HepG2 (cell line): Measurements from ENCODE around the gene TXNL4A. TPM values are rescaled to one million over a fixed set of nuclear protein-coding genes. Genes with fewer than 3 reads are reported as not detected.

ENCODE experiments used
- ATAC-seq: fragments of 200-7000 bp; cut with Tn5 transposase; 3 replicates; pipeline ENCODE4 v1.9.1; 2020; ENCODE audit warnings: mild to moderate bottlenecking, moderate library complexity
- BruUV-seq: library from RNA; stranded (reverse); fragments of 400-500 nt; replicated peaks from 2 replicates; lab custom pipeline; 2021; lab: Mats Ljungman, UMichigan
- CTCF ChIA-PET: fragments of 300-600 bp; formaldehyde crosslinking; extraction: SDS; loops from one replicate; lab custom pipeline; 2021; ENCODE audit warnings: low total read pairs, inconsistent platforms, low intra/inter-chr PET ratio; lab: Yijun Ruan, JAX
- POLR2A ChIA-PET: fragments of 350-600 bp; sonication (Branson Sonifier 250); formaldehyde crosslinking; loops from one replicate; lab custom pipeline; 2020; ENCODE audit warnings: antibody characterized with exemption, inconsistent platforms; lab: Yijun Ruan, JAX
- DNase-seq: peaks from one replicate; pipeline ENCODE4 v3.0.0-alpha.2; 2015; ENCODE audit warnings: low spot score
- FAIRE-seq: peaks from 3 replicates; lab custom pipeline; 2011; peaks lifted over from hg19 to GRCh38; lab: Jason Lieb, UNC
- H2AFZ ChIP-seq: one replicate; pipeline ENCODE4 v1.6.1; 2011; ENCODE audit warnings: low read length, inconsistent platforms
- H3K27ac ChIP-seq: fragments of 300-600 bp; 3 replicates; pipeline ENCODE4 v1.8.0; 2011; ENCODE audit warnings: mixed run types, mild to moderate bottlenecking, mixed read lengths, low read length, inconsistent platforms; ENCODE audit not compliant: insufficient read depth; ENCODE audit errors: extremely low read length
- H3K27me3 ChIP-seq, 2 experiments: fragments of 200-600 bp in 1 of 2; 2 replicates in 1 of 2; 3 replicates in 1 of 2; pipeline versions ENCODE4 v1.6.0 to v1.8.0; 2011; ENCODE audit warnings: low read length in 2 of 2, mild to moderate bottlenecking in 2 of 2, moderate library complexity in 2 of 2, inconsistent platforms in 1 of 2; ENCODE audit not compliant: insufficient read depth in 2 of 2, control insufficient read depth in 1 of 2
- H3K36me3 ChIP-seq, 2 experiments: fragments of 200-600 bp in 1 of 2; replicated peaks in 1 of 2; 2 replicates in 1 of 2; 3 replicates in 1 of 2; pipeline versions ENCODE4 v1.5.1 to v1.8.0; 2011; ENCODE audit warnings: low read length in 2 of 2, inconsistent platforms in 1 of 2; ENCODE audit not compliant: insufficient read depth in 2 of 2, control insufficient read depth in 1 of 2
- H3K4me1 ChIP-seq: 2 replicates; pipeline ENCODE4 v1.5.1; 2012; ENCODE audit warnings: low read length, inconsistent platforms; ENCODE audit not compliant: insufficient read depth
- H3K4me2 ChIP-seq: 2 replicates; pipeline ENCODE4 v1.6.0; 2011; ENCODE audit warnings: low read depth, low read length, inconsistent platforms
- H3K4me3 ChIP-seq, 3 experiments: fragments of 200-600 bp in 1 of 3; sonication (generic), shearing (Covaris generic) in 1 of 3; replicated peaks in 1 of 3; 2 replicates each; pipeline ENCODE4 v1.5.1; 2011 to 2016; ENCODE audit warnings: low read length in 3 of 3, inconsistent platforms in 2 of 3, low read depth in 2 of 3, mild to moderate bottlenecking in 2 of 3, control low read depth in 1 of 3, mixed read lengths in 1 of 3; ENCODE audit not compliant: insufficient read depth in 1 of 3
- H3K79me2 ChIP-seq: one replicate; pipeline ENCODE4 v1.6.1; 2011; ENCODE audit warnings: low read length, inconsistent platforms; ENCODE audit not compliant: insufficient read depth
- H3K9ac ChIP-seq: 2 replicates; pipeline ENCODE4 v1.6.0; 2011; ENCODE audit warnings: mild to moderate bottlenecking, low read depth, low read length, inconsistent platforms; ENCODE audit not compliant: insufficient read depth
- H3K9me3 ChIP-seq: 2 replicates; pipeline ENCODE4 v1.5.1; 2012; ENCODE audit warnings: mild to moderate bottlenecking, low read length
- H4K20me1 ChIP-seq: 2 replicates; pipeline ENCODE4 v1.6.0; 2011; ENCODE audit warnings: inconsistent platforms, mild to moderate bottlenecking, low read length, moderate library complexity; ENCODE audit not compliant: insufficient read depth
- FOSL1 ChIP-seq: sonication (generic); formaldehyde crosslinking; IDR thresholded peaks from 2 replicates; pipeline ENCODE4 v1.9.0; 2021; ENCODE audit warnings: missing genetic modification reagents, borderline replicate concordance
- HCFC1 ChIP-seq: fragments of 150-350 bp; IDR thresholded peaks from 2 replicates; pipeline ENCODE4 v1.6.1; 2014; ENCODE audit warnings: low read depth, low read length
- NCOA2 ChIP-seq: sonication (generic); formaldehyde crosslinking; IDR thresholded peaks from 2 replicates; pipeline ENCODE4 v1.8.0; 2022; ENCODE audit warnings: inconsistent platforms
- PAWR ChIP-seq: sonication (generic); formaldehyde crosslinking; IDR thresholded peaks from 2 replicates; pipeline ENCODE4 v1.4.0; 2020; ENCODE audit warnings: missing genetic modification reagents, mild to moderate bottlenecking, borderline replicate concordance
- RARA ChIP-seq: IDR thresholded peaks from 2 replicates; pipeline ENCODE4 v1.6.1; 2016; ENCODE audit warnings: missing genetic modification reagents, missing compliant biosample characterization
- RXRB ChIP-seq: IDR thresholded peaks from 2 replicates; pipeline ENCODE4 v1.6.1; 2016; ENCODE audit warnings: borderline replicate concordance, missing genetic modification reagents, missing compliant biosample characterization
- SETDB1 ChIP-seq: sonication (generic); formaldehyde crosslinking; IDR thresholded peaks from 2 replicates; pipeline ENCODE4 v1.5.1; 2020; ENCODE audit warnings: missing genetic modification reagents, mild to moderate bottlenecking, borderline replicate concordance
- ZKSCAN5 ChIP-seq: sonication (generic); formaldehyde crosslinking; IDR thresholded peaks from 2 replicates; pipeline ENCODE4 v1.5.1; 2020; ENCODE audit warnings: mild to moderate bottlenecking, missing genetic modification reagents
- ZMYM4 ChIP-seq: sonication (generic); formaldehyde crosslinking; IDR thresholded peaks from 2 replicates; pipeline ENCODE4 v1.8.1; 2023; ENCODE audit warnings: mild to moderate bottlenecking, missing genetic modification reagents
- ZNF530 ChIP-seq: sonication (generic); formaldehyde crosslinking; IDR thresholded peaks from 2 replicates; pipeline ENCODE4 v1.5.0; 2020; ENCODE audit warnings: low read depth, mild to moderate bottlenecking, missing genetic modification reagents
- WGBS: methylation state at CpG from one replicate; pipeline ENCODE4 v1.1.6; 2017; ENCODE audit warnings: low lambda C conversion rate; 5-methylcytosine and 5-hydroxymethylcytosine counted together
- in situ Hi-C: cut with HindIII; loops from 2 replicates; pipeline ENCODE4 v1.10.0; 2017; ENCODE audit warnings: low pct_unique_long_range_greater_than_20kb; ENCODE audit not compliant: extremely low pct_ligation_motif_present
- intact Hi-C: fragments of 100-400 bp; cut with micrococcal nuclease; formaldehyde crosslinking; loops from one replicate; pipeline ENCODE4 v1.10.0; 2022; ENCODE audit not compliant: unreplicated experiment
- polyA plus RNA-seq, 8 experiments: library from polyadenylated mRNA; depleted of rRNA in 3 of 8; stranded (reverse) in 7 of 8; unstranded in 1 of 8; fragments of >200 nt; fragmentation: Illumina TruSeq in 4 of 8; extraction: Trizol in 4 of 8; gene quantifications; 2 replicates each; pipeline versions ENCODE4 v1.2.1 to v1.2.3, GENCODE V29; 2011 to 2016; ENCODE audit warnings: low read depth in 4 of 8, missing spikeins in 1 of 8, mixed read lengths in 1 of 8; ENCODE audit not compliant: insufficient read depth in 1 of 8
- total RNA-seq, 5 experiments: library from RNA; depleted of rRNA; stranded (reverse); fragments of >200 nt; fragmentation: Illumina TruSeq; extraction: Trizol; gene quantifications; 2 replicates each; pipeline ENCODE4 v1.2.3, GENCODE V29; 2016; ENCODE audit warnings: low read depth in 1 of 5
- TF ChIP-seq, protein P1 (sequence below): IDR thresholded peaks from 2 replicates; pipeline ENCODE4 v1.6.1; 2018; ENCODE audit warnings: missing genetic modification reagents, mild to moderate bottlenecking, missing compliant biosample characterization
- TF ChIP-seq, protein P2 (sequence below): sonication (generic); formaldehyde crosslinking; IDR thresholded peaks from 2 replicates; pipeline ENCODE4 v1.4.0; 2020; ENCODE audit warnings: mild to moderate bottlenecking, missing genetic modification reagents
- TF ChIP-seq, protein P3 (sequence below): sonication (generic); formaldehyde crosslinking; IDR thresholded peaks from 2 replicates; pipeline ENCODE4 v1.4.0; 2020; ENCODE audit warnings: missing genetic modification reagents, borderline replicate concordance

TXNL4A gene
- total and polyA plus RNA-seq, 2 of the 13 experiments (the other 11 are each of a cell fraction or from before 2014, with no cell fraction given): 172 to 202 TPM

DNA sequence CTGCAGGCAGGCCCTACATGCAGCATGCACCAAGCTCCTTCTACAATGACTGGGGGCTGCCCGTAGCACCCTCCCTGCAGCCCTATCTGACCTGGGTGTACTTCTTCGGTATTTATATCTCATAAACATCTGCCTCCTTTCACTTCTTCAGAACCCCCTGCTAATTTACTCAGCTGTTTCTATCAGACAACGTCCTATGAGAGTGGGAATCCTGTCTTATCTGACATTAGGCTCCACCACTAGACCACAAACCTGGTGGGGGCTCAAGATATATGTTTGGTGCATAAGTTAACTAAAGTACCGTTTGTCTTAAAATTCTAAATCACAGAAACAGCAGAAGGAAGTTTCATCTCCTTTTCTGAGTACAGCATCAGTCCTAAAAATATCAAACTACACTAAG is 13.3 kb downstream of the TXNL4A start:
- in situ Hi-C loops (no loop called here), intact Hi-C loops (no loop called here)
- Histone ChIP-seq H3K4me3 (no peak overlapping the region), H4K20me1 (peaks cover 40% of the 10 kb centered on the region), H3K9me3 (no peaks in the 10 kb centered on the region), H3K4me2 (no peak overlapping the region), H3K36me3 (peaks cover 23 to 79% of the 10 kb centered on the region in 2 experiments), H3K4me1 (peaks cover 2% of the 10 kb centered on the region; the same call in 1 of the 2 replicates), H2AFZ (no peak overlapping the region), H3K9ac (no peak overlapping the region), H3K79me2 (peaks cover 63% of the 10 kb centered on the region), H3K27ac (no peak overlapping the region), H3K27me3 (no peaks in the 10 kb centered on the region)
- FAIRE-seq (no peak), DNase-seq (no peak), ATAC-seq (no peak)
- 100% methylated on average over 4 of the region's 4 CpGs for WGBS
- BruUV-seq: no TSS peak
- POLR2A ChIA-PET: no interaction called here
- CTCF ChIA-PET: no interaction called here
- no peak for TF ChIP-seq ZKSCAN5 (CRISPR knock-in tag)
- no peak for TF ChIP-seq ZMYM4
- TF ChIP-seq FOSL1 (CRISPR knock-in tag): no peak
- no peak for TF ChIP-seq RARA (CRISPR knock-in tag)
- TF ChIP-seq NCOA2 (CRISPR knock-in tag): no peak
- no peak for TF ChIP-seq SETDB1 (CRISPR knock-in tag)
- TF ChIP-seq HCFC1: no peak
- no peak for TF ChIP-seq RXRB (CRISPR knock-in tag)
- no peak for TF ChIP-seq ZNF530 (CRISPR knock-in tag)
- no peak for TF ChIP-seq PAWR
- TF ChIP-seq, protein P1, sequence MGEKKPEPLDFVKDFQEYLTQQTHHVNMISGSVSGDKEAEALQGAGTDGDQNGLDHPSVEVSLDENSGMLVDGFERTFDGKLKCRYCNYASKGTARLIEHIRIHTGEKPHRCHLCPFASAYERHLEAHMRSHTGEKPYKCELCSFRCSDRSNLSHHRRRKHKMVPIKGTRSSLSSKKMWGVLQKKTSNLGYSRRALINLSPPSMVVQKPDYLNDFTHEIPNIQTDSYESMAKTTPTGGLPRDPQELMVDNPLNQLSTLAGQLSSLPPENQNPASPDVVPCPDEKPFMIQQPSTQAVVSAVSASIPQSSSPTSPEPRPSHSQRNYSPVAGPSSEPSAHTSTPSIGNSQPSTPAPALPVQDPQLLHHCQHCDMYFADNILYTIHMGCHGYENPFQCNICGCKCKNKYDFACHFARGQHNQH (CRISPR knock-in tag): no peak
- TF ChIP-seq, protein P2, sequence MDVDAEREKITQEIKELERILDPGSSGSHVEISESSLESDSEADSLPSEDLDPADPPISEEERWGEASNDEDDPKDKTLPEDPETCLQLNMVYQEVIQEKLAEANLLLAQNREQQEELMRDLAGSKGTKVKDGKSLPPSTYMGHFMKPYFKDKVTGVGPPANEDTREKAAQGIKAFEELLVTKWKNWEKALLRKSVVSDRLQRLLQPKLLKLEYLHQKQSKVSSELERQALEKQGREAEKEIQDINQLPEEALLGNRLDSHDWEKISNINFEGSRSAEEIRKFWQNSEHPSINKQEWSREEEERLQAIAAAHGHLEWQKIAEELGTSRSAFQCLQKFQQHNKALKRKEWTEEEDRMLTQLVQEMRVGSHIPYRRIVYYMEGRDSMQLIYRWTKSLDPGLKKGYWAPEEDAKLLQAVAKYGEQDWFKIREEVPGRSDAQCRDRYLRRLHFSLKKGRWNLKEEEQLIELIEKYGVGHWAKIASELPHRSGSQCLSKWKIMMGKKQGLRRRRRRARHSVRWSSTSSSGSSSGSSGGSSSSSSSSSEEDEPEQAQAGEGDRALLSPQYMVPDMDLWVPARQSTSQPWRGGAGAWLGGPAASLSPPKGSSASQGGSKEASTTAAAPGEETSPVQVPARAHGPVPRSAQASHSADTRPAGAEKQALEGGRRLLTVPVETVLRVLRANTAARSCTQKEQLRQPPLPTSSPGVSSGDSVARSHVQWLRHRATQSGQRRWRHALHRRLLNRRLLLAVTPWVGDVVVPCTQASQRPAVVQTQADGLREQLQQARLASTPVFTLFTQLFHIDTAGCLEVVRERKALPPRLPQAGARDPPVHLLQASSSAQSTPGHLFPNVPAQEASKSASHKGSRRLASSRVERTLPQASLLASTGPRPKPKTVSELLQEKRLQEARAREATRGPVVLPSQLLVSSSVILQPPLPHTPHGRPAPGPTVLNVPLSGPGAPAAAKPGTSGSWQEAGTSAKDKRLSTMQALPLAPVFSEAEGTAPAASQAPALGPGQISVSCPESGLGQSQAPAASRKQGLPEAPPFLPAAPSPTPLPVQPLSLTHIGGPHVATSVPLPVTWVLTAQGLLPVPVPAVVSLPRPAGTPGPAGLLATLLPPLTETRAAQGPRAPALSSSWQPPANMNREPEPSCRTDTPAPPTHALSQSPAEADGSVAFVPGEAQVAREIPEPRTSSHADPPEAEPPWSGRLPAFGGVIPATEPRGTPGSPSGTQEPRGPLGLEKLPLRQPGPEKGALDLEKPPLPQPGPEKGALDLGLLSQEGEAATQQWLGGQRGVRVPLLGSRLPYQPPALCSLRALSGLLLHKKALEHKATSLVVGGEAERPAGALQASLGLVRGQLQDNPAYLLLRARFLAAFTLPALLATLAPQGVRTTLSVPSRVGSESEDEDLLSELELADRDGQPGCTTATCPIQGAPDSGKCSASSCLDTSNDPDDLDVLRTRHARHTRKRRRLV (CRISPR knock-in tag): no peak
- TF ChIP-seq, protein P3, sequence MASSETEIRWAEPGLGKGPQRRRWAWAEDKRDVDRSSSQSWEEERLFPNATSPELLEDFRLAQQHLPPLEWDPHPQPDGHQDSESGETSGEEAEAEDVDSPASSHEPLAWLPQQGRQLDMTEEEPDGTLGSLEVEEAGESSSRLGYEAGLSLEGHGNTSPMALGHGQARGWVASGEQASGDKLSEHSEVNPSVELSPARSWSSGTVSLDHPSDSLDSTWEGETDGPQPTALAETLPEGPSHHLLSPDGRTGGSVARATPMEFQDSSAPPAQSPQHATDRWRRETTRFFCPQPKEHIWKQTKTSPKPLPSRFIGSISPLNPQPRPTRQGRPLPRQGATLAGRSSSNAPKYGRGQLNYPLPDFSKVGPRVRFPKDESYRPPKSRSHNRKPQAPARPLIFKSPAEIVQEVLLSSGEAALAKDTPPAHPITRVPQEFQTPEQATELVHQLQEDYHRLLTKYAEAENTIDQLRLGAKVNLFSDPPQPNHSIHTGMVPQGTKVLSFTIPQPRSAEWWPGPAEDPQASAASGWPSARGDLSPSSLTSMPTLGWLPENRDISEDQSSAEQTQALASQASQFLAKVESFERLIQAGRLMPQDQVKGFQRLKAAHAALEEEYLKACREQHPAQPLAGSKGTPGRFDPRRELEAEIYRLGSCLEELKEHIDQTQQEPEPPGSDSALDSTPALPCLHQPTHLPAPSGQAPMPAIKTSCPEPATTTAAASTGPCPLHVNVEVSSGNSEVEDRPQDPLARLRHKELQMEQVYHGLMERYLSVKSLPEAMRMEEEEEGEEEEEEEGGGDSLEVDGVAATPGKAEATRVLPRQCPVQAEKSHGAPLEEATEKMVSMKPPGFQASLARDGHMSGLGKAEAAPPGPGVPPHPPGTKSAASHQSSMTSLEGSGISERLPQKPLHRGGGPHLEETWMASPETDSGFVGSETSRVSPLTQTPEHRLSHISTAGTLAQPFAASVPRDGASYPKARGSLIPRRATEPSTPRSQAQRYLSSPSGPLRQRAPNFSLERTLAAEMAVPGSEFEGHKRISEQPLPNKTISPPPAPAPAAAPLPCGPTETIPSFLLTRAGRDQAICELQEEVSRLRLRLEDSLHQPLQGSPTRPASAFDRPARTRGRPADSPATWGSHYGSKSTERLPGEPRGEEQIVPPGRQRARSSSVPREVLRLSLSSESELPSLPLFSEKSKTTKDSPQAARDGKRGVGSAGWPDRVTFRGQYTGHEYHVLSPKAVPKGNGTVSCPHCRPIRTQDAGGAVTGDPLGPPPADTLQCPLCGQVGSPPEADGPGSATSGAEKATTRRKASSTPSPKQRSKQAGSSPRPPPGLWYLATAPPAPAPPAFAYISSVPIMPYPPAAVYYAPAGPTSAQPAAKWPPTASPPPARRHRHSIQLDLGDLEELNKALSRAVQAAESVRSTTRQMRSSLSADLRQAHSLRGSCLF (CRISPR knock-in tag): no peak
